Transverse colon (tissue), 4 donors: ENCODE data around the gene CYB561.

Experiments
- POLR2AphosphoS5 ChIP-seq, 3 donors: sonication (generic); formaldehyde crosslinking; IDR thresholded peaks; one replicate each; pipeline ENCODE4 v1.6.1; 2016; ENCODE audit warnings: antibody characterized with exemption in 3 of 3
- TF ChIP-seq, protein P1 (sequence below), 5 experiments: fragments of 200-600 bp in 3 of 5; fragments of 450-650 bp in 2 of 5; sonication (generic) in 3 of 5; IDR thresholded peaks; 1 replicate in 2 of 5; 2 replicates in 3 of 5; pipeline ENCODE4 v1.5.1; 2016 to 2017; ENCODE audit warnings: antibody characterized with exemption in 5 of 5, inconsistent platforms in 3 of 5, mild to moderate bottlenecking in 2 of 5, moderate library complexity in 1 of 5

DNA sequence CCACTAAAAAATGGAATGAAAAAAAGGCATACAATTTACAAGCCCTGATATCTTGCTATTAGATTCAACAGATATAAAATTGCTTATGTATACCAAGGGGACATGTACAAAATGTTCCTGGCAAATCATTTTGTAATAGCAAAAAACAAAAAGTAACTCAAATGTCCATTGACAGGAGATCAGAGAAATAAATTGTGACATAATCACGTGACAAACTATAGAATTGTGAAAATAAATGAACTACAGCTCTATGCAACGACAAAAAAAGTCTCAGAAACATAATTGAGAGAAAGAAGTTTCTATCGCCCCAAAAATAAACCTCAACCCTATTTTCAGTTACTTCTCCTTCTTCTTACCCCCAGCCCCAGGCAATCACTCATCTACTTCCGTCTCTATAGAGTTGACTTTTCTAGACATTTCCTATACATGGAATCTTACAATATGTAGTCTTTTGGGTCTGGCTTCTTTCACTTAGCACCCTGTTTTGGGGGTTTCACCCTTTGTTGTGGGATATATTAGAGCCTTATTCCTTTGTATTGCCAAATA, 18.7 kb upstream of the CYB561 start:
- TF ChIP-seq, protein P1, sequence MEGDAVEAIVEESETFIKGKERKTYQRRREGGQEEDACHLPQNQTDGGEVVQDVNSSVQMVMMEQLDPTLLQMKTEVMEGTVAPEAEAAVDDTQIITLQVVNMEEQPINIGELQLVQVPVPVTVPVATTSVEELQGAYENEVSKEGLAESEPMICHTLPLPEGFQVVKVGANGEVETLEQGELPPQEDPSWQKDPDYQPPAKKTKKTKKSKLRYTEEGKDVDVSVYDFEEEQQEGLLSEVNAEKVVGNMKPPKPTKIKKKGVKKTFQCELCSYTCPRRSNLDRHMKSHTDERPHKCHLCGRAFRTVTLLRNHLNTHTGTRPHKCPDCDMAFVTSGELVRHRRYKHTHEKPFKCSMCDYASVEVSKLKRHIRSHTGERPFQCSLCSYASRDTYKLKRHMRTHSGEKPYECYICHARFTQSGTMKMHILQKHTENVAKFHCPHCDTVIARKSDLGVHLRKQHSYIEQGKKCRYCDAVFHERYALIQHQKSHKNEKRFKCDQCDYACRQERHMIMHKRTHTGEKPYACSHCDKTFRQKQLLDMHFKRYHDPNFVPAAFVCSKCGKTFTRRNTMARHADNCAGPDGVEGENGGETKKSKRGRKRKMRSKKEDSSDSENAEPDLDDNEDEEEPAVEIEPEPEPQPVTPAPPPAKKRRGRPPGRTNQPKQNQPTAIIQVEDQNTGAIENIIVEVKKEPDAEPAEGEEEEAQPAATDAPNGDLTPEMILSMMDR (IDR thresholded peaks at IDR 0.05): no peak
- TF ChIP-seq POLR2AphosphoS5 (IDR thresholded peaks at IDR 0.05): no peak
